GM23338 (cell line): ENCODE results near the gene RDH5. TPM values are rescaled to one million over a fixed set of nuclear protein-coding genes. Genes with fewer than 3 reads are reported as not detected.

Experiments used
- CREB1 ChIP-seq: fragments of 250-450 bp; sonication (Bioruptor Pico); IDR thresholded peaks from 2 replicates; pipeline ENCODE4 v1.5.0; 2020; ENCODE audit warnings: low read depth, mild to moderate bottlenecking, moderate library complexity
- EZH2 ChIP-seq: fragments of 200-600 bp; sonication (generic); IDR thresholded peaks from one replicate; pipeline ENCODE4 v1.8.0; 2017; ENCODE audit warnings: antibody characterized with exemption, mild to moderate bottlenecking, low read depth; ENCODE audit not compliant: unreplicated experiment
- EZH2phosphoT487 ChIP-seq: fragments of 200-600 bp; sonication (generic); IDR thresholded peaks from one replicate; pipeline ENCODE4 v1.8.1; 2018; ENCODE audit warnings: antibody characterized with exemption; ENCODE audit not compliant: unreplicated experiment
- NANOG ChIP-seq: IDR thresholded peaks from 2 replicates; pipeline ENCODE4 v1.6.1; 2016; ENCODE audit warnings: antibody characterized with exemption, borderline replicate concordance
- POLR2AphosphoS5 ChIP-seq: IDR thresholded peaks from 2 replicates; pipeline ENCODE4 v1.6.1; 2016; ENCODE audit warnings: antibody characterized with exemption, low read depth
- STAT1 ChIP-seq: IDR thresholded peaks from one replicate; pipeline ENCODE4 v1.6.1; 2016; ENCODE audit warnings: antibody characterized with exemption; ENCODE audit not compliant: unreplicated experiment
- ZNF114 ChIP-seq: fragments of 250-450 bp; sonication (Bioruptor Pico); IDR thresholded peaks from 2 replicates; pipeline ENCODE4 v1.5.0; 2020; ENCODE audit warnings: mild to moderate bottlenecking, moderate library complexity
- ZNF331 ChIP-seq: fragments of 250-450 bp; sonication (Bioruptor Pico); IDR thresholded peaks from 2 replicates; pipeline ENCODE4 v1.5.0; 2020; ENCODE audit warnings: low read depth, mild to moderate bottlenecking, moderate library complexity
- polyA plus RNA-seq: library from polyadenylated mRNA; unstranded; fragments of >200 nt; fragmentation: Nextera tagmentation; extraction: Ambion mirVana; gene quantifications from 2 replicates; pipeline ENCODE4 v1.2.1, GENCODE V29; 2016
- total RNA-seq: library from RNA; depleted of rRNA; stranded (reverse); fragments of >200 nt; shearing (Covaris generic); gene quantifications from 2 replicates; pipeline ENCODE4 v1.2.3, GENCODE V29; 2014
- TF ChIP-seq, protein P1 (sequence below), 2 experiments: fragments of 200-600 bp in 1 of 2; sonication (generic) in 1 of 2; conservative IDR thresholded peaks; 2 replicates each; pipeline versions ENCODE4 v1.5.1 to v1.6.1; 2016 to 2017; ENCODE audit warnings: antibody characterized with exemption in 2 of 2, low read depth in 2 of 2, mild to moderate bottlenecking in 2 of 2, moderate library complexity in 1 of 2
- TF ChIP-seq, protein P2 (sequence below): IDR thresholded peaks from one replicate; pipeline ENCODE4 v1.6.1; 2018; ENCODE audit warnings: antibody characterized with exemption; ENCODE audit not compliant: unreplicated experiment
- TF ChIP-seq, protein P3 (sequence below): IDR thresholded peaks from 2 replicates; pipeline ENCODE4 v1.6.1; 2016; ENCODE audit warnings: antibody characterized with exemption

Gene RDH5
- total and polyA plus RNA-seq, 2 experiments from 2014 or later, result 3.9 to 7.5 TPM

DNA sequence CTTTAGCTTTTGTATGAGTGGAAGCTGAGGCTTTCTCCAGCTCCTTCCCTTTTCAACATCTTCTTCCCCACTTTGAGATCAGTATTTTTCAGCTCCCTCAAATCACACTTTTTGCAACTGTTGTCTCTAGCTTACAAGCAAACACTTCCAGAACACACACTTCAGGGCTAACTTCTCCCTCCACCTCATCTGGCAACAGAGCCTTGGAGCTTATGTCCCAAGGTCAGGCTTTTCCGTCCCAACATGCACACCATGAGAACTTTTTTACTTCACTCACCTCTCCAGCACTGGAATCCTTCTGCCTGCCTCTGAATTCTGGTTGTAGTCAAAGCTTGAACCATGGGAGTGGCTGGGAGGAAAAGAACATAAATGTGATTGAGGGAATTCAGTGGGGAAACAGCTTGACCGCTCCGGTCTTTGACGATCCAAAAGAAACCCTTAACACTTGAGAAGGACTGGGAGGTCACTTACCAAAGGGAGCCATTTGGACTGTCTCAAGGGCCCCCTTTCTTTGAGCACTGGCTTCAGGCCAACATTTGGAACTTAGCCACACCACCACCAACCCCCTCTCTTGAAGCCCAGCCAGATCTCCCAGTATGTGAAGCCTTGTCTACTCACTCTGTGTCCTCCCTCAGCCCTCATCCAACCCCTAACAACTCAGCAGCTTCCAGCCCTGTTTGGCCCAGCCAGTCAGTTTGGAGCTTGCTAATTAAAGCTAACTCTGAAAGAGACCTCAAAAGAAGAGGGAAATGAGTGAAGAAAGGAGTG, 8.2 kb upstream of the RDH5 start (continued):
- TF ChIP-seq, protein P1, sequence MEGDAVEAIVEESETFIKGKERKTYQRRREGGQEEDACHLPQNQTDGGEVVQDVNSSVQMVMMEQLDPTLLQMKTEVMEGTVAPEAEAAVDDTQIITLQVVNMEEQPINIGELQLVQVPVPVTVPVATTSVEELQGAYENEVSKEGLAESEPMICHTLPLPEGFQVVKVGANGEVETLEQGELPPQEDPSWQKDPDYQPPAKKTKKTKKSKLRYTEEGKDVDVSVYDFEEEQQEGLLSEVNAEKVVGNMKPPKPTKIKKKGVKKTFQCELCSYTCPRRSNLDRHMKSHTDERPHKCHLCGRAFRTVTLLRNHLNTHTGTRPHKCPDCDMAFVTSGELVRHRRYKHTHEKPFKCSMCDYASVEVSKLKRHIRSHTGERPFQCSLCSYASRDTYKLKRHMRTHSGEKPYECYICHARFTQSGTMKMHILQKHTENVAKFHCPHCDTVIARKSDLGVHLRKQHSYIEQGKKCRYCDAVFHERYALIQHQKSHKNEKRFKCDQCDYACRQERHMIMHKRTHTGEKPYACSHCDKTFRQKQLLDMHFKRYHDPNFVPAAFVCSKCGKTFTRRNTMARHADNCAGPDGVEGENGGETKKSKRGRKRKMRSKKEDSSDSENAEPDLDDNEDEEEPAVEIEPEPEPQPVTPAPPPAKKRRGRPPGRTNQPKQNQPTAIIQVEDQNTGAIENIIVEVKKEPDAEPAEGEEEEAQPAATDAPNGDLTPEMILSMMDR (conservative IDR thresholded peaks at IDR 0.05; ENCODE audit: low read depth in 2 of 2), result no peak
- TF ChIP-seq EZH2 (no peak), CREB1 (no peak), ZNF114 (CRISPR knock-in tag) (no peak), ZNF331 (CRISPR knock-in tag) (no peak), NANOG (no peak), POLR2AphosphoS5 (no peak), EZH2phosphoT487 (no peak), STAT1 (no peak)
- TF ChIP-seq, protein P2, sequence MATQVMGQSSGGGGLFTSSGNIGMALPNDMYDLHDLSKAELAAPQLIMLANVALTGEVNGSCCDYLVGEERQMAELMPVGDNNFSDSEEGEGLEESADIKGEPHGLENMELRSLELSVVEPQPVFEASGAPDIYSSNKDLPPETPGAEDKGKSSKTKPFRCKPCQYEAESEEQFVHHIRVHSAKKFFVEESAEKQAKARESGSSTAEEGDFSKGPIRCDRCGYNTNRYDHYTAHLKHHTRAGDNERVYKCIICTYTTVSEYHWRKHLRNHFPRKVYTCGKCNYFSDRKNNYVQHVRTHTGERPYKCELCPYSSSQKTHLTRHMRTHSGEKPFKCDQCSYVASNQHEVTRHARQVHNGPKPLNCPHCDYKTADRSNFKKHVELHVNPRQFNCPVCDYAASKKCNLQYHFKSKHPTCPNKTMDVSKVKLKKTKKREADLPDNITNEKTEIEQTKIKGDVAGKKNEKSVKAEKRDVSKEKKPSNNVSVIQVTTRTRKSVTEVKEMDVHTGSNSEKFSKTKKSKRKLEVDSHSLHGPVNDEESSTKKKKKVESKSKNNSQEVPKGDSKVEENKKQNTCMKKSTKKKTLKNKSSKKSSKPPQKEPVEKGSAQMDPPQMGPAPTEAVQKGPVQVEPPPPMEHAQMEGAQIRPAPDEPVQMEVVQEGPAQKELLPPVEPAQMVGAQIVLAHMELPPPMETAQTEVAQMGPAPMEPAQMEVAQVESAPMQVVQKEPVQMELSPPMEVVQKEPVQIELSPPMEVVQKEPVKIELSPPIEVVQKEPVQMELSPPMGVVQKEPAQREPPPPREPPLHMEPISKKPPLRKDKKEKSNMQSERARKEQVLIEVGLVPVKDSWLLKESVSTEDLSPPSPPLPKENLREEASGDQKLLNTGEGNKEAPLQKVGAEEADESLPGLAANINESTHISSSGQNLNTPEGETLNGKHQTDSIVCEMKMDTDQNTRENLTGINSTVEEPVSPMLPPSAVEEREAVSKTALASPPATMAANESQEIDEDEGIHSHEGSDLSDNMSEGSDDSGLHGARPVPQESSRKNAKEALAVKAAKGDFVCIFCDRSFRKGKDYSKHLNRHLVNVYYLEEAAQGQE, result no peak
- TF ChIP-seq, protein P3, sequence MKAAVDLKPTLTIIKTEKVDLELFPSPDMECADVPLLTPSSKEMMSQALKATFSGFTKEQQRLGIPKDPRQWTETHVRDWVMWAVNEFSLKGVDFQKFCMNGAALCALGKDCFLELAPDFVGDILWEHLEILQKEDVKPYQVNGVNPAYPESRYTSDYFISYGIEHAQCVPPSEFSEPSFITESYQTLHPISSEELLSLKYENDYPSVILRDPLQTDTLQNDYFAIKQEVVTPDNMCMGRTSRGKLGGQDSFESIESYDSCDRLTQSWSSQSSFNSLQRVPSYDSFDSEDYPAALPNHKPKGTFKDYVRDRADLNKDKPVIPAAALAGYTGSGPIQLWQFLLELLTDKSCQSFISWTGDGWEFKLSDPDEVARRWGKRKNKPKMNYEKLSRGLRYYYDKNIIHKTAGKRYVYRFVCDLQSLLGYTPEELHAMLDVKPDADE, result no peak
